Suppressor macrophage treated with lipopolysaccharide for 4 hours (primary cell): ENCODE measurements around the gene RHOXF2B.
"Not testable (repeated sequence)": the region's sequence is repeated elsewhere in the genome, so short reads cannot be mapped to it uniquely, and the experiment has no call there.

Experiments
- DNase-seq: peaks from one replicate; pipeline ENCODE4 v3.0.0-alpha.2; 2020

The RHOXF2B gene

DNA sequence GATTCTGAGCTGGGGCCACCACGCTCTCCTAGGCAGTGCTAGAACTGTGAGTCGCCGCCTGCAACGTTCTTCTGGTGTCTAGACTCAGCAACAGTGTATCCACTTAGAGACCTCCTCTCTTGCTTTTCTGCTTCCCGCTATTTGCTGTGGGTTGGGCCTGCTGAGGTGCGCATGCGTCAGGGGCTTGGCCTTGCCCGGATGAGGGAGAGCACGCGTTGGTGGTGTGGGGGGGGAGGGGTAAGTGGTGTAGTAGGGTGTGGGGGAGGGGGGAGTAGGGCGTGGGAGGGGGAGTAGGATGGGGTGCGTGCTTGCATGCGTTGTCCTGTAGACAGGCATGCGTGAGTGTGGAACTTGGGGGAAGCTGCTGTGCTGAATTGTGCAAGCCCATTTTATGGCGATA lies at the start of gene RHOXF2B:
Gene RHOXF2B (minus strand): TSS at position 101 of the 400 bp plus-strand sequence. CDS start 138 bp downstream, outside the sequence.
- not testable (repeated sequence) for DNase-seq

DNA sequence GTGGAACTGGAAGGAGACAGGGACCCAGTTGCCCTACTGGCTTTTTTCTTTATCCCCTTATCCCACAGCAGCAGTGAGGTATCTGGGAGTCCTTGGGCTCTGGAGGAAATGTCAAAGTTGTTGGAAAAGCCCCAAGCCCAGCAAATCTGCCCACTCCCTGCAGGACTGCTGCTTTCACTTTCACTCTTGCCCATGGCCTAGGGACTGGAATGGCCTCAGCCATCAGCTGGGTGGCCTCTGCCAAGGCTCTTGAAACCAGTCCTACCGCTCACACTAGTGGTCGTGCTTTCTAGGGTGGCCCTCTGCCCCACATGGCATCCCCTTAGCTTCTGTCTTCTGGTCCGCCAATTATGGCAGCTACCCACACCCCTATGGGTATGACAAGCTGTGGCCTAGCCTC lies 48.0 kb upstream of the RHOXF2B start:
- peak; percentile 34 for DNase-seq

DNA sequence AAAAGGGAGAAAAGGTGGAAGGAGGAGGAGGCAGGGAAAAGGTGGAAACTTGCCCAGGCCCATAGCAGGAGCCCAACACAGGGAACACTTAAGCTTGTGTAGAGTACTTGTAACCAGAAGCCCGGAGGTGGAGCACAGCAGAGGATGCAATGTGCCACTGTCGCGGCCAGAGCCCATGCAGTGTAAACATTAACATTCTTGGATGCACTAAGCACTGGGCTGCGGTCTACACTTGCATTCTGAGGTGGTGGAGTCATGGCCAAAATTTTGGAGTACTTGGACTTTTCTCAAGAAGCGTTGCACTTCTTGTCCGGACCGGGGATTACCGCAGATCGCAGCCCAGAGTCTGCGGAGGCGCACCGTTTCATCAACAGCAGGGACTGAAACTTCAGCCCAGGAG lies 42.7 kb upstream of the RHOXF2B start:
- DNase-seq: no peak

DNA sequence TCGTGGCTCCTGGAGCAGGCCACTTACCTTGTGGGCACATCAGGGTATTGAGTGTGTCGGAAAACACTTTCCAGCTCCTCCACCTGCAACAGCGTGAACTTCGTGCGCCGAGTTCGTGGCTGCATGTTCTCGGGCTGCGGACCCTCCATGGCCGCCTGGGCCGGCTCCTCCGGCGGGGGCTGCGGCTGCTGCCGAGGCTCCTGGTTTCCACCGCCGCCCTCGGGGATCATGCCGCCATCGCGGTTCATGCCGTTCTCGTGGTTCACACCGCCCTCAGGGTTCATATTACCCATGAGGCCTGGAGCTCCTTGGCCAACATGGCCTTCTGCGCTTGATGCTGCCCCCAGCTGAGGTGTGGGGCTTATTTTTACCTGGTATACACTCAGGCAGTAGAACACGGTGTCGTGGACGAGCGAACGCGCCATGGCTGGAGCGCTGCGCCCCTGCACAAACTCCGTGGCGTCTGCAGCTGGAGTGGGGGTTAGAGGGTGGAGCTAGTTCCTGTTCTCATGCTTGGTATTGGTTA lies 38.0 kb upstream of the RHOXF2B start, which contains the start of gene RHOXF1:
Gene RHOXF1 (minus strand): TSS at position 476 of the 526 bp plus-strand sequence. CDS start 51 bp downstream, at position 425.
- DNase-seq: no peak

DNA sequence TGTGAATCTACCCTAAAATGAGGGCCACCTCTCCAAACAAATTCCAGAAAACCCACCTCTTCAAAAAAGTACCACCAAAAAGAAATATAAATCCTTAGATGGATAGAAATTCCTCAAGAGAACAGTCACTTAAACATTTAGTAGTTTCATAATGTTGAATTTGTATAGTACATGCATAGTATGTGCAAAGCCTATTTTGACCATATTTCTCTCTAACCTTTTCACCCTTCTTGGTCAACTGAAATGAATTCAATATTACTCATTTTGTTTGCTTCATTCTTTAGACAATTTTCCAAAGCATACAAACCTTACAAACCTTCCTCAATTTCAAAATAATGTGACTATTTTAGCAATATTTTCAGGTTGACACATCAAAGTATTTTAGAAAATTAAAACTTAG lies 34.1 kb upstream of the RHOXF2B start:
- DNase-seq: no peak

DNA sequence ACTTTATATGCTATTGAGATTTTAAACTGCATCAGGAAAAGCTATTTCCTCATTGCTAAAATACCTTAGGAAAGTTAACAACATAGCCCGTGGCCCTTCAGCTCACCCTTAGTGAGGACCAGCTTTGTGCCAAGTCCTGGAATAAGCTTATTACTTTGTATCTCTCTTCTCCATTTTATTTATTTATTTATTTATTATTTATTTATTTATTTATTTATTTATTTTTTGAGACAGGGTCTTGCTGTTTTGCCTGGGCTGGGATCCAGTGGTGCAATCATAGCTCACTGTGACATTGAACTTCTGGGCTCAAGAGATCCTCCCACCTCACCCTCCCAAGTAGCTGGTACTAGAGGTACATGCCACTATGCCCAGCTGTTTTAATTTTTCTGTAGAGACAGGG lies 31.9 kb upstream of the RHOXF2B start:
- DNase-seq: no peak

DNA sequence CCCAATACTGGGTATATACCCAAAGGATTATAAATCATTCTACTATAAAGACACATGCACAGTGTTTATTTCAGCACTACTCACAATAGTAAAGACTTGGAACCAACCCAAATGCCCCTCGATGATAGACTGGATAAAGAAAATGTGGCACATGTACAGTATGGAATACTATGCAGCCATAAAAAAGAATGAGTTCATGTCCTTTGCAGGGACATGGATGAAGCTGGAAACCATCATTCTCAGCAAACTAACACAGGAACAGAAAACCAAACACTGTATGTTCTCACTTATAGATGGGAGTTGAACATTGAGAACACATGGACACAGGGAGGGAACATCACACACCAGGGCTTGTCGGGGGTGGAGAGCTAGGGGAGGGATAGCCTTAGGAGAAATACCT lies 27.2 kb upstream of the RHOXF2B start:
- DNase-seq: not testable (repeated sequence)

DNA sequence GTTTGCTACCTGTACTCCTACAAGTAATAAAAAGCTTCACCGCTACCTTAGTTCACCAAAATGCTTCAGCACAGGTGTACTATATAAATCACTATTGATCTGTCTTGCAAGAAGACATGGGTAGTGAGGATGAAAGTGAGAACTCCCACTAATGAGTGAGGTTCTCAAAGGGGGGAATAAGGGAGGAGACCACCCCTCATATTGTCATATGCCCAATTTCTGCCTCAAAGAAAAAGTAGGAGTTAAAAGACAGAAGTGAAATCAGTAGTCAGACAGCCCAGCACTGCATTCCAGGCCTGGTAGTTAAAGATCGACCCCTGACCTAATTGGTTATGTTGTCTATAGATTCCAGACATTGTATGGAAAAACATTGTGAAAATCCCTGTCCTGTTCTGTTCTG lies 23.6 kb upstream of the RHOXF2B start:
- DNase-seq: not testable (repeated sequence)

DNA sequence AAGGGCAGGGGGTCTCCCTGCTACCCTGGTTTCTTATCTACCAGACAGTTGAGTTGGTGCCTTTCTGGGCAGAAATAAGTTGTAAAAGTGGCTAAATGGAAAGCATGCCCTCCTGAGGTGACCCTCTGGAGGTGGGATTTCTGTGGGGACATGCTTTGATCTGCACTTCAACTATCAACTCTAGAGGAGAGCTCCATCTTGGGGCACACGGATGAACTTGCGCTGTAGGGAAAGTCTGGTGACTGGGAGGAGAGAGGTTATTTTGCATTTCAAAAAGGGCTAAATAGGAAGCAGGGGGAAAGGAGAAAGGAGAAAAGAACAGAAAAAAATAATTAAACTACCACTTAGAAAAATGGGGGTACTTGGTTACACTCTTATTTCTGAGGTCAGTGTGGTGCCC lies 12.7 kb upstream of the RHOXF2B start:
- DNase-seq: no peak

DNA sequence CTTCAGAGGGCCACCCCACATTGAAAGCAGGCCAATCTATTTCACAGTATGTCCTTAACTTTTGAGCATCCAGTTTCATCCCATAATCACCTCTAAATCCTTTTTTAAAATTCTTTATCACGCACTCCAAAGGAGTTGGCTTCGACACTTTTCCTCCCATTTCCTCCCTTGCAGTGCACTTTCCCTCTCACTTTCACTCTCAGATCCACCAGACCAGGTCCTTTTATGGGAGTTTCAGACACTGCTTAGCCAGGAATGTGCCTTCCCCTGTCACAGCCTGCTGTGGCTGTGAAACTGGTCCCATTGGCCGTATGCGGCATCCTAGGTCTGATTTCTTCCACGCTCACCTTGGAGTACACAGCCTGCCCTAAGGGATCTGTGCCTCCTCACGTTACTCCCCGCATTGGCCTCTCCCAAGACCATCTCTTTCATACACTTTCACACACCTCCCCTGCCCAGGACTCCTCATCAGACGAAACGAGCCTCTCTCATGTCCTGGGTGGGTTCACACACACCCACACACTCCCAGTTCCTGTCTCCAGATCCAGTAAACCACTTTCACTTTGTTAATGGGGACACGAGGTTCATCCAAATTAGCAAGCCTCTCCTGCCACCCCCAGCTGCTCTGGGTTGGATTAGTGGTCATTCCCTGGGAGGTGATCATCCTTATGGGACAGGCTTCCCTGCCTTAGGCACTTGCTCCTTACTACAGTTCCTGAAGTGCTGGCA lies 10.0 kb upstream of the RHOXF2B start:
- DNase-seq: no peak

DNA sequence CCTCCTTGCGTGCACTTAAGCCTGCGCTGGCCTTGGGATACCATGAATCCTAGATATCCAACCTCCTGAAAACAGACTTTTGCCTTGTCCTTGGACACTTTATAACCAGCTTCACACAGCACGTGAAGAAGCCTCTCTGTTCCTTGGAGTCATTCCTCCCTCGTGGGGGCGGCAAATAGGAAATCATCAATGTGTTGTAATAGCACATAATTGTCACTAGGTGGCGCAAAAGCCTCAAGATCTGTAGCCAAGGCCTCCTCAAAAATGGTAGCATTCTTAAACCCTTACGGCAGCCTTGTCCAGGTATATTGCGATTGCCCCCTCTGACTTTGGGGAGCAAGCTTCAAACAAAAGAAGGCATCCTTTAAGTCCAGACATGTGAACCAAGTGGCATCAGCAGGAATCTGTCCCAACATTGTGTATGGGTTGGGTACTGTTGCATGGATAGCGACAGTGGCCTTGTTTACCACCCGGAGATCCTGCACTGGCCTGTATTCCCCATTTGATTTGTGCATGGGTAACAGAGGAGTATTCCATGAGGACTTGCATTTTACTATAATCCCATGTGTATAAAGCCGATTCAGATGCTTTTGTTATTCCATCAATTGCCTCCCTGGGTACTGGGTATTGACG lies 8.2 kb upstream of the RHOXF2B start:
- DNase-seq: not testable (repeated sequence)

DNA sequence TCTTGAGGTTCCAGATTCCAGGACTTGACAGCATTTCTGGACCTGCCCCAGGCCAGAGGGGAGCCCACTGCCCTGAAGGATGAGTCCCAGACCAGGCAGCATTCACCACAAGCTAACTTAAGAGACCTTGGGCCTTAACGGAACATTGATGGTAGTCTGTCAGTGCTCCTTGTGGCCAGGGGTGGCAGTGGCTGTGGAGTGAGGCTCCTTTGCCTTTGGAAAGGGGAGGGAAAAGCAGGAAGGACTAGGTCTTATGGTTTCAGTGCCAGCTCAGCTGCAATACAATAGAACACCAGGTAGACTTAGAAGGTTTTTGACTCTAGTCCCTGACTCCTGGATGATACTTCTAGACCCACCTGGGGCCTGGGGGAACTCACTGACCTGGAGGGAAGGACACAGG lies 11.3 kb downstream of the RHOXF2B start:
- DNase-seq: not testable (repeated sequence)

DNA sequence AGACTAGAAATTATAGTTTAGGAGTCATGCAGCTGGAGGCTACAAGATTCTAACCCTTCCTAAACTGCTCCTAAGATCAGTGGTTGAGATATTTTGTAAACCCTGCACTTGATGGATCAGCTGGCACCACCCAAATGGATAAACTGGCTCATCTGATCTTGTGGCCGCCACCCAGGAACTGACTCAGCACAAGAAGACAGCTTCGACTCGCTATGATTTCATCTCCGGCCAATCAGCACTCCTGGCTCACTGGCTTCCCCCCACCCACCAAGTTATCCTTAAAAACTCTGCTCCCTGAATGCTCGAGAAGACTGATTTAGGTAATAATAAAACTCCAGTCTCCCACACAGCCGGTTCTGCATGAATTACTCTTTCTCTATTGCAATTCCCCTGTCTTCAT lies 34.8 kb downstream of the RHOXF2B start:
- not testable (repeated sequence) for DNase-seq

DNA sequence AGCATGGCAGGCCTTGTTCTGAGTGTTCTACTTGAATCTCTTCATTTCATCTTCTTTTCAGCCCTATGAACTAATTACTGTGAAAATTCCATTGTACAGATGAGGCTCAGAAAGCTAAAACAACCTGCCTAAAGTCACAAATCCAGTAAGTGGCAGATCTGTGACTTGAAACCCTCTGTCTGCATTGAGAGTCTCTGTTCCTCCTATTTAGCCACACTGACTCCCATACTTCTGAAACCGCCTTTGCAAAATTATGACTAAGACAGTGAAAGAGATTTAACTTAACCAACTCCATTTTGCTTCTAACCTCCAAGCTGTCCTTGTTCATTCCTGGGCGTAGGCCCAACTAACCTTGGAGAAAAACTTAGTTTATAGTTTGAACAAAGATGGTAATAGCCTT lies 35.2 kb downstream of the RHOXF2B start:
- not testable (repeated sequence) for DNase-seq

DNA sequence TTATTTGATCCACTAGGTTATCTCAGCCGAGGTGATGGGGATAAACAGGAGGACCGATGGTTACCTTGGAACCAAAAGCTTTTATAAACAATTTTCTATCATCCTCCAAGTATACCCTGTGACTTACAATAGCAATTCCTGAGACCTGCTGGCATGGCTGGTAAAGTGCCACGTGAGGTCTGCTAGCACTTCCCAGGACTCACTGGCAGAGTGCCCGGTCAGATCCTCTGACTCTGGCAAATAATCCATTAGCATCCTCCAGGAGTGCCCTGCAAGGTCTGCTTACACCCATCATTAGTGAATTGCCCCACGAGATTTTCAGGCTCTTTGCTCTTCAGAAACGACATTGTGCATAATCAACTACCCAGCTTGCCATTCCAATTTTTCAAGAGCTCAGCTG lies 37.3 kb downstream of the RHOXF2B start:
- not testable (repeated sequence) for DNase-seq

DNA sequence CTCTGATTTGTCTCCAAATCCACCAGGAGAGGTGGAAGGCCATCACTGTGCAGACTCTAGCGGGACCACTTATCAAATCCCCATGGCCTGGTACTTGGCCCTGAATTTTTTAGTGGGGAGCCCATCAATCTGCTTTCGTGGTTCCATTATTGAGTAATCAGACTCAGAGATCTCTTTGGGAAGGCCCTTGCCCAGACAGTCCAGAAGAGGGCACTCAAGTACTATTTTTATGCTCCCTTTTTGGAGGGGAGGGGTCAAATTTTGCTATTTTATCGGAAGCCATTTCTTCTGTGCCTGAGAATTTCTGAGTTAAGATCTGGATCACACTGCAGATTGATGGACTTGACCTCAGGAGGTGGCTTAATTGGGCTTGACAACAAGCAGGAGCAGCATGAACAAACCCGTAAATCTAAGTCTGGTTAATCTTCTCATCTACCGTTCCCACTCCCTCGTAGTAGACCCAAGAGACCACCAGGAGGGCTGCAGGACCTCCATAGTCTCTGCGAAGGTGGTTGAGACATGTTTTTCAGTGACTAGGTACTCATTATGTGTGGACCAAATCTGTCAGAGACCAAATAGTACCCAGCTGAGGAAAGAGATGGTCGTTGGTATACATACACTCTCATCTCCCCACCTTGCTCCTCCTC lies 38.3 kb downstream of the RHOXF2B start:
- DNase-seq: not testable (repeated sequence)

DNA sequence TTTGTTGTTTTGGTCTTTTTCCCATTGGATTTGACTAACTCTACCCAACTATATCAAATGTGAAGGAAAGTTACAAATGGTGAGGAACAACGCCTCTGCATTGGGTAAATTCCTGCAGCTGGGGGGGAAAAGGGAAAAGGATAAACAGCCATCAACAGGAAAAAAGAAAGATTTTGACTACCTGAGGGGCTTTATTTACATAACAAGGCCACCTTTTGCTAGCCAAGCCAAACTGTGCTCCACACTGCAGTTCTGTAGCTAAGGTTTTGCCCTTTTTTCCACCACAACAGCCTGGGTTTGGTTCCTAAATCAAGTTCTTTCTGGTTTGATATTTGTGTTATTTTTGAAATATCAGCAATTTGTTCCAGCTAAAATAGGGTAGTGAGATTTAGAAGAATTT lies 40.8 kb downstream of the RHOXF2B start:
- no peak for DNase-seq

DNA sequence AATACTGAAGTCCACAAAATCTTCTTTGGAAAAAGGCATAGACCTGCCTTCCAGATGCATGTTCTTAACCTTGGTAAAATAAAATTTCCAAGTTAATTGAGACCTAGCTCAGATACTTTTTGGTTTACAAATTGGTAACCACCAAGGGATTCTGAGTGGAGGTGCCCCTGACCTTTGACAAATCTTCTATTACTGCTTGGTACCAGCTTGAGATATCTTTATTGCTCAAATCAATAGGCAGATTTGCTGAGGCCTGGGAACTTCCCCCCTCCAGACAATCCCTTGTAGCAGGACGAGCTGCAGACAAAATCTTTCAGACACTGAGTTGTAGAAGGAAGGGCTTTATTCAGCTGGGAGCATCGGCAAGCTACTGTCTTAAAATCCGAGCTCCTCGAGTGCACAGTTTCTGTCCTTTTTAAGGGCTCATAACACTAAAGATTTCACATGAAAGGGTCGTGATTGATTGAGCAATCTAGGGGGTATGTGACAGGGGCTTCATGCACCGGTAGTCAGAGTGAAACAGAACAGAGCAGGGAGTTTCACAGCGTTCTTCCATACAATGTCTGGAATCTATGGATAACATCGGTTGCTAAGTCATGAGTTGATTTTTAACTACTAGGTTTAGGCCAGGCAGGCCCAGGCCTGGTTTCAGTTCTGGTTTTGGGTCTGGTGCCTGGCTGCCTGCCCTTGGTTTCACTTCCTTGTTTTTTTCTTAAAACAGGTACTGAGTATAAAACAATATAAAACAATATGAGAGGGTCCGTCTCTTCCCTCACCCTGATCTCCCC lies 41.8 kb downstream of the RHOXF2B start:
- peak; percentile 60 for DNase-seq

DNA sequence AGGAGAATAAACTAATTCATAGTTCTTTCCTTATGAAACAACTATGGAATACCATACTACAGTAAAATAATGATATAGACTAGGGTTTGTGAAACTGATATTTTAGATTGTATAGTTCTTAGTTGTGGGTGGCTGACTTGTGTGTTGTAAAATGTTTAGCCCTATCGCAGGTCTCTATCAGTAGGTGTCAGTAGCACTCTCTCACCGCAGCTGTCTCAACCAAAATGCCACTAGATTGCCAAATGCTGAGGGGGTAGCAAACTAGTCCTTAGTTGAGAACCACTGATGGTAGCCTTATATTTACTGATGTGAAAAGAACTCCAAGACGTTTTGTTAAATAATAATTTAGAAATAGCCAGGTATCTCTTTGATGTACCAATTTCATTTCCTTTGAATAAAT lies 48.1 kb downstream of the RHOXF2B start:
- no peak for DNase-seq

DNA sequence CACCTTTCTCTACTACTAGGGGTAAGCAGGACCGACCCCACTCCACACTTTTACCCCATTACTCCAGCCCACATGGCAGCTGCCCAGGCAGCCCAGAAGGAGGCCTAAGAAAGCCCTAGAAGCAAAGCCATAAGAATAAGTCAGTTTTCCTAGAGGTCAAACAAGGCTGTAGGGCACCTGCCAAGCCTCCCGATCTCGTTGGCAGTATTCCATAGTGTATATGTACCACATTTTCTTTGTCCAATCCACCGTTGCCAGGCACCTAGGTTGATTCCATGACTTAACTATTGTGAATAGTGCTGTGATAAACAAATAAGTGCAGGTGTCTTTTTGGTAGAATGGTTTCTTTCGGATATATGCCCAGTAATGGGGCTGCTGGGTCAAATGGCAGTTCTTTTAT lies 54.2 kb downstream of the RHOXF2B start:
- DNase-seq: no peak

DNA sequence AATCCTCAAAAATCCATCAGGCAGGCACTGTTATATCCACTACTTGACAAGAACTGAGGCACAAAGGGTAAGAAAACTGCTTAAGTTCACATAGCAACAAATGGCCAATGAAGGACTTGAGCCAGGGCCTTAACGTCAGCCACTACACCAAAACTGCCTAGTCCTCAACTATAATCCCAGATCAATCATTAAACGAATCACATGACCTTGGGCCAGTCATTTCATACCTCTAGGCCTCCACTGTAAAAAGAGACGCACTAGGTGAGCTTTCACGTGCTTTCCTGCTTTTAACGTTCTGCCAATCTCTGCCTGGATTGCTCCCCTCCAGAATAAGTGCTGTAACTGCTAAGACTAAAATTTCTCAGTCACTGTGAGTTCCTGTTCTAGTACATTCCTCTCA lies 54.7 kb downstream of the RHOXF2B start:
- DNase-seq: no peak
